ENCODE data around the gene C1QL1.

- TF ChIP-seq CTCF (IDR thresholded peaks at IDR 0.05; ENCODE audit: low read length) (no peak), EZH2 (optimal IDR thresholded peaks at IDR 0.05; ENCODE audit: low read depth, low read length) (no peak)
Observed at GRCh38 chr17:44934745-44935105, 33.4 kb downstream of the C1QL1 start.
